ENCODE results near the gene GOT1. TPM values are rescaled to one million over a fixed set of nuclear protein-coding genes. Genes with fewer than 3 reads are reported as not detected.

Gene GOT1
- 34.3 to 41.7 TPM (median 38.9 TPM) in 5 replicates for total RNA-seq (2022; extraction: Qiagen RNA extraction; ENCODE audit: low read depth)

GRCh38 chr10:99430451-99431189, at the start of gene GOT1:
TSS of gene GOT1 (minus strand) at chr10:99430624. CDS start at chr10:99430565, 59 bp downstream.

Other genes starting within 250 kb of the GOT1 start
- not detected in 5 replicates for gene HPSE2, start 194.8 kb downstream of the GOT1 start, total RNA-seq (2022; extraction: Qiagen RNA extraction; ENCODE audit: low read depth)
- 17.4 to 21.5 TPM (median 21.1 TPM) in 5 replicates for gene CNNM1, start 101.3 kb downstream of the GOT1 start, total RNA-seq (2022; extraction: Qiagen RNA extraction; ENCODE audit: low read depth)
- 0.08 TPM in 1 of 5 replicates, not detected in the others for gene NKX2-3, start 102.3 kb upstream of the GOT1 start, total RNA-seq (2022; extraction: Qiagen RNA extraction; ENCODE audit: low read depth)
- 25.8 to 30.3 TPM (median 28.2 TPM) in 5 replicates for gene SLC25A28, start 189.8 kb upstream of the GOT1 start, total RNA-seq (2022; extraction: Qiagen RNA extraction; ENCODE audit: low read depth)
- 12.1 to 19.9 TPM (median 14.9 TPM) in 5 replicates for gene ENTPD7, start 228.9 kb upstream of the GOT1 start, total RNA-seq (2022; extraction: Qiagen RNA extraction; ENCODE audit: low read depth)

Measured in A549 treated with CpdA at 1 μM for 4 hours (cell line).